Erythroblast (primary cell): ENCODE results near the gene NATD1.

ENCODE experiments used
- GATA1 ChIP-seq: IDR thresholded peaks from 2 replicates; pipeline ENCODE4 v1.6.1; 2011; ENCODE audit warnings: low read depth, mild to moderate bottlenecking, control low read depth, low read length, moderate library complexity
- POLR2A ChIP-seq: IDR thresholded peaks from 2 replicates; pipeline ENCODE4 v1.6.1; 2011; ENCODE audit warnings: mild to moderate bottlenecking, low read length

- TF ChIP-seq POLR2A (no peak), GATA1 (no peak)
Measured at GRCh38 chr17:21268596-21269188, 15.5 kb upstream of the NATD1 start.
